Lower leg skin (tissue), 3 donors: ENCODE measurements around the gene PRRG1.

Experiments
- CTCF ChIP-seq, 3 donors: fragments of 450-650 bp; IDR thresholded peaks; one replicate each; pipeline ENCODE4 v1.5.1; 2016; ENCODE audit warnings: antibody characterized with exemption in 3 of 3, mild to moderate bottlenecking in 3 of 3, moderate library complexity in 2 of 3
- POLR2A ChIP-seq, 2 donors: fragments of 450-650 bp; IDR thresholded peaks; one replicate each; pipeline ENCODE4 v1.6.1; 2016 to 2017; ENCODE audit warnings: antibody characterized with exemption in 2 of 2, mild to moderate bottlenecking in 1 of 2, moderate library complexity in 1 of 2

DNA sequence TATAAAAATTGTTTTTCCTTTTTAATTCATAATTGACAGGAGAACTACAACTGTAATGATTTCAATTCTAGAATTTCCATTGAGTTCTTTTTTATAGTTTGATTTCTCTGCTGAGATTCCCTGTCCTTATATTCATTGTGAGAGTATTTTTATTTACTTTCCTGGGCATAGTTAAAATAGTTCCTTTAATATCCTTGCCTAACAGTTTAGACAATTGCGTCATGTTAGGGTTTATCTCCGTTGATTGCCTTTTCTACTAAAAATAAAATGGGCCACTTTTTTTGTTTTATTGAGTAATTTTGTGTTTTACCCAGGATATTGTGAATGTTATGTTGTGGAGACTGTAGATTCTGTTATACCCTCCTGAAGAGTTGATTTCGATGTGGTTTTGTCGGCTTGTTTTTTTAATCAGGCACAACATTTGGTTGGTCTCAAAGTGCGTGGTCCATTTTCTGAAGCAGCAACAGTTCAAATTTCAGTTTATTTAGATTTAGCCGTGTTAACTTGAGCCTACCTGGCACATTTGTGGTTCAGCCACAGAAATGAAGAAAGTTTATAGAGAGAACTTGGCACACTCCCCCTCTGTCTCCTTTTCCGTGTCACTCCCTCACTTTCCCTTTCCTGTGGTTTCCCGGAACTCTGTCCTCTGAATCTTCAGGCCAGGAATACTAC lies 16.0 kb upstream of the PRRG1 start:
- TF ChIP-seq CTCF (IDR thresholded peaks at IDR 0.05) (no peak), POLR2A (IDR thresholded peaks at IDR 0.05) (no peak)
